OCI-M2 (cell line): Measurements from ENCODE around the gene BAG3.

Experiments
- DNase-seq: peaks from one replicate; lab custom pipeline; 2025; ENCODE audit not compliant: unreplicated experiment; lab: John Stamatoyannopoulos, UW

Gene BAG3

DNA sequence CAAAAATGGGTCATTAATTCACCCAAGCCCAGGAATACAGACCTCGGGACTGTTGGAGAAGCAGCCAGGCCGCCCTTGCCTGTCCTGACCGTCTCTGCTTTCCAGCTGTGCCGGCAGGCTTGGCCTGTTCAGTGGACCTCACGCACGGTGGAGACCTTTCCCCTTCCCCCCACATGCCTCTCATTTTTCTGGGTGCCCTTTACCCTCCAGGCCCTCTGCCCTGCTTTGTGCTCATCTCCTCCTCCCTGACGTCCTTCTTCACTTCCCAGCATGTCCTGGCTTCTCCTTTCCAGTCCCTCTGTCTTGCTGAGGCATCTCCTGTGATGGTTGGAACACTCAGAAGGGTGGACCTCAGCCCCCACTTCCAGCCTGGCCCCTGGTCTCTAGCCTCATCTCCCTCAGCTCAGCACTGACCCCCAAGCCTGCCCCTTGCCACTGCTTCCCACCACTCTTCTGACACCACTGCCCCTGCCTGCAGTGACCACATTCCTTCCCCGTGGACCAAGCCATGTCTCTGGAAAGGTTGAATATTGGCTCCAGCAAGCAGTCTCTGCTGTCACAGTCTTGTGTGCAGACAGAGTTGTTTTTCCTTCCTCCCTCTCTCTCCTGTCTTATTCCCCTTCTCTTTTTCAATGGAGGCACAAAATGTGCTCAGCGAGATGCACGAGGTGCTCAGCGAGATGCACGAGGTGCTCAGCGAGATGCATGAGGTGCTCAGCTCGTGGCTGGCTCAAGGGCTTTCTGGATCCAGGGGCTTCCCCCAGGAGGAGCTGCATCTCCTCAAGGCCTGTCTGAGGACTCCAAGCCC, 14.9 kb downstream of the BAG3 start:
- DNase-seq, result no peak

DNA sequence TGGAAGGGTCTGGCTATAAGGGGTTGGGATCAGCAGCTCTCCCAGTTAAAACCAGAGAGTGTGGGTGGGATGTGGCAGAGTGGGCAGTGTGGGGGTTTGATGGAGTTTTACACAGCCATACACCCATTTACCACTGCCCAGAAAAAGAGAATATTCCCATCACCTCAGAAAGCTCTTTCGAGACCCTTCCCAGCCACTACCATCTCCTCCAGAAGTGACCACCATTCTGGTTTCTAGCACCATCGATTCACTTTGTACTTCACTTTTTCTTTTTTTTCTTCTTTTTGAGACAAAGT, 15.5 kb downstream of the BAG3 start:
- no peak for DNase-seq

DNA sequence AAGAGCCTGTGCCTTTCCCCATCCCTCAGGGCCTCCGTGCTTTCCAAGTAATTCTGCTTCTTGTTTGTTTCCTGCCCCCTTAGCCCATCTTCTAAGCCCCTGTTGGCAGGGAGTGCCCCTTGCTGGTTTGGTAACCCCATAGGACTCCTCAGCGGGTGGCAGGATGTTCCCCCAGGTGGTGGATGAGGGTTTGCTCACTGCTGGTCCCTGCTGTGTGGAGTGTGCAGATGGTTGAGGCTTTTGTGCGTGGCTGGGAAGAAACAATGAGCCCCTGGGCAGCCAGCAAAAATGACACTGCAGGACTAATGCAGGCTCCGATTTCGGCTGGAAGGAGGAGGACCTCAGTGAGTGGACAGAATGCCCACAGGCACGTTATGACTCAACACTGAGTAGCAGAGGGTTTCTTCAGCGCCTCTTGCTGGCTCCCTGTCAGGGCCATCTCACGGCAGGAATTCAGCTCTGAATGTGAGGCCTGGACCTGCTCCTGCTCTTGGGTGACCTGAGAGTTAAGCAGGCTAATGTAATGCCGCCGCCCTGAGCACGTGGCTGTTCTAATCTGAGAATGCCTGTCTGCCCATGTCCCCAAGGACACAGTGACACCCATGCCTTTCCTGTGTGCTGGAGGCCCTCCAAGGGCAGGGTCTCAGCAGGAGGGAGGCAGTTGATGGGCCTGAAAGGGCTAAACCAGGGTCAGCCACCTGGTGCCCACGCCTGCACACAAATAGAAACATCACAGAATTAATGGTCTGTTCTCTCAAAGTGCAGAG, 16.6 kb downstream of the BAG3 start:
- DNase-seq, result no peak

DNA sequence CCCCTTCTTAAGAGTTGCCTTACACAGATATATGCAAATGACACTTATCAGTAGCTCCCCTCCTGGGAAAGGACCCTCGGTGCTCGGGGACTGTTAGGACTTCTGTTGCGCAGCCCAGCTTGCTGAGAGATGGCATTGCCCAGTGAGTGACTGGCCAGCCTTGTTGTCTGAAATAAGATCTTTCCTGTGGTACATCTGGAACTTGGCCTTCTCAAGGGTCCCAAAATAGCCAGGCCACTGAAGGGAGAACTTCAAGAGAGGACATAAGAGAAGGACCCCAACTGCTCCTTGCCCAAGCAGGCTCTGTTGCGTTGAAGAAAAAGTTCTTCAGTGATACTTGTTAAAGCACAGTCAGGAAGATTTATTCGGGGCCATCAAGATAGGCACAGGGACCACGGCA, 17.3 kb downstream of the BAG3 start:
- DNase-seq, result no peak

DNA sequence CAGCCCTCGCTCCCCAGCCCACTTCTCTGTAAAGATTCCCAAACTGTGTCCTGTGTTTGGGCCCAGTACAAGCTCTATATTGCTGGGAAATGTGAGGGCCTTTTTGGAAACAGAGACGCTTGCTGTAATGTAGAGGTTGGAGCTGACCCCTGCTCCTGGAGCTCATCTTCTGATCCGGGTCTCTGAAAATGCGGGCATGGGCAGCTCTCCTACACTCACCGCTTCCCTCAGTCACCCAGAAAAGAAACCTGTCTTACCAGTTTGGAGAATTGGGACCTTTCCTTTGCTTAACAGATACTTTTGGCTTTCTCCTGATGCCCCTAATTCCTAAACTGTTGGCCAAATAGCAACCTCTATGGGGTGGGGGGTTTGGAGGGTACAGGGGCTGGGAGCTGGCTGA, 18.2 kb downstream of the BAG3 start:
- DNase-seq, result no peak

DNA sequence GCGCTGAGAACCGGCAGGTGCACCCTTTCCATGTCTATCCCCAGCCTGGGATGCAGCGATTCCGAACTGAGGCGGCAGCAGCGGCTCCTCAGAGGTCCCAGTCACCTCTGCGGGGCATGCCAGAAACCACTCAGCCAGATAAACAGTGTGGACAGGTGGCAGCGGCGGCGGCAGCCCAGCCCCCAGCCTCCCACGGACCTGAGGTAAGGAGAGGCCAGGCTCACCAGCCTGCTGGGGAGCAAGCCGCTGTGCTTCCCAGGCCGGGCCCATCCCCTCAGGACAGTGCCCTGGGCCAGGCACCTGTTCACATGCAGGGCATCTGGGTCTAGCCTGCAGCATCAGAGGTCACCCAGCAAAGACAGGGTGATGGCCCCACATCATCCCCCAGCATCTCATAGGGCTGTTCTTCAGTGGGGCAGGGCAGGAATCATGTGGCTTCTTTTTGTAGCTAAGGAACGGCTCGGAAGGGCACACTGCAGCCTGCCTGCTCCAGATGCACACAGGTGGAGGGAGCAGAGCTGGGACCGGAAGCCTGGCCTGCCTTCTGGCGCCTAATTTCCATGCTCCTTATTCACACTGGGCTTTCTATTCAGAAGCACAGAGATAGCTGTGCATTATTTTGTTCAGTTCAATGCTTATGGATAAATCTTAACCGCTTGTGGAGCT, 18.9 kb downstream of the BAG3 start:
- DNase-seq, result no peak

DNA sequence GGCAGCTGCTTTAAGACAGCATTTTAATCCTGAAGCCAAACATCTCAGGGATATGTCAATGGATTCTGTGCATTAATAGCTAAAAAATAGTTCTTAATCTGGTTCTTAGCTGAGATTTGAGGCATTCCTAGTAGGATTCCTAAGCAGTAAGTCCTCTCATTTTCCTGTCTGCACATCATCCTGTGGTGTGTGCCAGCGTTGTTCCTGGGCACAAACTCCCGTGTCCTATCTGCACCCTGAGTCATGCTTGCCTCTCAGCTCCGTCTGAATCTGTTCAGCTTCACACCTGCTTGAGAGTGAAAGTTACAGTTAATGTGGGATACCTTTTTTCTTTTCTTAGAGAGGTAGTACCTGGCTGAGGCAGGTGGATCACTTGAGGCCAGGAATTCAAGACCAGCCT, 19.5 kb downstream of the BAG3 start:
- no peak for DNase-seq

DNA sequence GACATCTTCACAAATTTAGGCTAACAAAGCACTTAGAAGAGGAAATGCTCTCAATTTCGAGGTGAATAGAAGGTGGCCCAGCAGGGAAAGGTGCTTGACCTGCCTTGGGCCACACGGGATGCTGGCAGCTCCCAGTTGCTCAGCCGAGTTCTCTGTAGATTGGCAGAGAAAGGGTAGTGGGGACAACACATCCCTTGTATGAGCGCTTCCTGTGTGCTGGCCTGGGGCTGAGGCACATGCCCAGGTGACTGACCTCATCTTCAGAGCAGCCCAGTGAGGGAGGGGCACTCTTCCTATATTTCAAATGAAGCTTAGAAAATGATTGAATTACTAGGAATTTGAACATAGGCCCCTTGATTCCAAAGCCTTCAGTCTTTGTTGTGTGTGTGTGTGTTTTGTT, 20.2 kb downstream of the BAG3 start:
- no peak for DNase-seq

DNA sequence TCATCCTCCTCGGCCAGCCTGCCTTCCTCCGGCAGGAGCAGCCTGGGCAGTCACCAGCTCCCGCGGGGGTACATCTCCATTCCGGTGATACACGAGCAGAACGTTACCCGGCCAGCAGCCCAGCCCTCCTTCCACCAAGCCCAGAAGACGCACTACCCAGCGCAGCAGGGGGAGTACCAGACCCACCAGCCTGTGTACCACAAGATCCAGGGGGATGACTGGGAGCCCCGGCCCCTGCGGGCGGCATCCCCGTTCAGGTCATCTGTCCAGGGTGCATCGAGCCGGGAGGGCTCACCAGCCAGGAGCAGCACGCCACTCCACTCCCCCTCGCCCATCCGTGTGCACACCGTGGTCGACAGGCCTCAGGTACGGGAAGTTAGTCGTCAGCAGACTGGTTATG, 21.1 kb downstream of the BAG3 start:
- no peak for DNase-seq

DNA sequence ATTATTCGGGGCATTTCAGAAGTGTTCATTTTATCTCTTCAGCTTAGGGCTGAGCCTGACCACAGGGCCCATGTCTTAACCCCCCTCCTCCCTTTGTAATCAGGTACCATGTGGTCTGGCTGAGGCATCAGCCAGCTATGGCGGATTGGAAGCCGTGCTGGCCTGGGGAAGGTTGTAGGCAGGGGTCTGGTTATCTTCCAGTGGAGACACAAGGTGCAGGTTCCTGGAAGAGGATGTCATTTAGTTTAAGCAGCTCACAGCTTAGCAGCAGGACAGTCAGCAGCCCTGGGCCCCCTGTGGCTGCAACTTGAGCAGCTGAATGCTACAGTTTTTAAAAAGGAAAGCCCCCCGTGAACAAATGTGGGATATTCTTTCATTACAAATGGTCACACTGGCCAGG, 22.1 kb downstream of the BAG3 start:
- no peak for DNase-seq

DNA sequence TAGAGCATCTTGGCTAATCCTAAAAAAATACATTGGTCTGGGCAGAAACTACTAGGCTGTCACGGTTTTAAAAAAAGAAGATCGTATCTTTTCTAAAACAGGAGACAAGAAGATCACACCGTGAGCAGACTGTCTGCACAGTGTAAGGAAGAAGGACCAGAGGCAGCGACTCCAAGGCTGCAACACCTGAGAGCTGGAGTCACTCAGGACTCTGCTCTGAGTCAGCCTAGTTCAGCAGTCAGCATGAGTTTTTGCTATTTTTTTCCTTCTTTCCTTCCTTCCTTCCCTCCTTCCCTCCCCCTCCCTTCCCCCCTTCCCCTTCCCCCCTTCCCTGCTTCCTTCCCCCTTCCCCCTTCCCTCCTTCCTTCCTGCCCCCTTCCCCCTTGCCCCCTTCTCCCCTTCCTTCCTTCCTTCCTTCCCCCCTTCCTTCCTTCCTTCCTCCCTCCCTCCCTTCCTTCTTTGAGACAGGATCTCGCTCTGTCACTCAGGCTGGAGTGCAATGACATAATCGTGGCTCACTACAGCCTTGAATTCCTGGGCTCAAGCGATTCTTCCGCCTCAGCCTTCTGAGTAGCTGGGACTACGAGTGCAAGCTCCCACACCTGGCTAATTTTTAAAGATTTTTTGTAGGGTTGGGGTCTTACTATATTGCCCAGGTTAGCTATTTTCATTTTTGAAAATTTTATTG, 24.4 kb downstream of the BAG3 start:
- no peak for DNase-seq

DNA sequence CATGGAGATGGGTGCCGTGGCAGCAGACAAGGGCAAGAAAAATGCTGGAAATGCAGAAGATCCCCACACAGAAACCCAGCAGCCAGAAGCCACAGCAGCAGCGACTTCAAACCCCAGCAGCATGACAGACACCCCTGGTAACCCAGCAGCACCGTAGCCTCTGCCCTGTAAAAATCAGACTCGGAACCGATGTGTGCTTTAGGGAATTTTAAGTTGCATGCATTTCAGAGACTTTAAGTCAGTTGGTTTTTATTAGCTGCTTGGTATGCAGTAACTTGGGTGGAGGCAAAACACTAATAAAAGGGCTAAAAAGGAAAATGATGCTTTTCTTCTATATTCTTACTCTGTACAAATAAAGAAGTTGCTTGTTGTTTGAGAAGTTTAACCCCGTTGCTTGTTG, 25.9 kb downstream of the BAG3 start:
- no peak for DNase-seq

DNA sequence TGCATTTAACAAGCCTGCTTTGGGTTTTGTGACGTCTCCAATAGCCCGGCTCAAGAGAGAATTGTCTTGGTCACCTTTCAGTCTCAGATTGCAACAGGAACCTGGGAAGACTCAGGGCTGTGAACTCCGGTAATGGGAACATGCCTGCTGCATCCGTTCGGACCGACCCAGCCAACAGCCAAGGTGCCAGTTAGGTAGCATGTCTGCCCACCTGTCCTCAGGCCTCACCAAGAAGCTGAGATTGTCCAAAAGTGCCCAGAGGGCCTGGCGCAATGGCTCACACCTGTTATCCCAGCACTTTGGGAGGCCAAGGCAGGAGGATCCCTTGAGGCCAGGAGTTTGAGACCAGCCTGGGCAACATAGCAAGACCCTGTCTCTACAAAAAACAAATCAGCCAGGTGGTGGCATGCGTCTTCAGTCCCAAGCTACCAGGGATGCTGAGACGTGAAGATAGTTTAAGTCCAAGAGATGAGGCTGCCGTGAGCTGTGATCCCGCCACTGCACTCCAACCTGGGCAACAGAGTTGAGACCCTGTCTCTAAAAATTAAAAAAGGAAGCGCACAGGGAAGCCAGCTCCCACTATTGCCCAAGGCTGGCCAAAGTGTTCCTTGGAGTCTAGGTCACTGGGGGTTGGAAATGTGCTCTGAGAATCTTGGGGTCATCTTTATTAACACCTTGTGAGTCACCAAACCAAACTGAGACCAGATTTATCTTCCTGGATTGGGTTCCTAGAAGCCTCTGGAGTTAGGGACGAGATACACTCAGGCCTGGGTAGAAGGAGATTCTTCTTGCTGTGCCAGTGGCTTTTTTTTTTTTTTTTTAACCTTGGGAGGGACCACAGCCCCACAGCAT, 26.9 kb downstream of the BAG3 start:
- DNase-seq, result no peak

DNA sequence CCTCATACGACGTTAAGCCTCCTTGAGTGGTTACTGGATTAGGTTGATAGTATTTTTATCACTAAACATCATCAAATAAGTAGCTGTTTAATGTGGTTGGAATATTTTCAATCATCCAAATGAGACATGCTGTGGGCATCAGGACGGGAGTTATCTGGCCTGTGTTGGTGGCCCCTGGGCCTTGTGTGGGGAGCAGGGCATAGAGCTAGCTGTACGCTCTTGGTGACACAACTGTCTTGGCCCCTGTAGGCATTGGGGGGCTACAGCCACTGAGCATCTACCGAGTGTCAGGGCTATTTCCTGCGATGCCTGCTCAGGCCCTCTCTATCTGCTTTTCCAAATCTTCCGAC, 28.3 kb downstream of the BAG3 start:
- no peak for DNase-seq

DNA sequence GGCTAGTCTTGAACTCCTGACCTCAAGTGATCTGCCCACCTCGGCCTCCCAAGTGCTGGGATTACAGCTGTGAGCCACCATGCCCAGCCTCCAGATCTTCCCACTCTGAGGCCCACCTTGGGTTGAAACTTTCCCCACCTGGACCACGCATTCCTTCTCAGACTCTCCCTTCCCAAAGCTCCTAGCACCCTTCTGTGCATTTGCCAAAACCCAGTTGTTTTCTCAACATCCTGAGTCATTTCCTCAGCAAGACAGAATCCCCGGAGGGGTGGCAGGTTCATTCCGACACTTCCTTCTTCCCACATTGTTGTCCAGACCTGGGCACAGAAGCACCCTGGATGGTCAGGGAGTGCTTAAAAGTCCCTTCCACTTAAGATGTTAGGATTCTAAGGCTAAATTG, 28.9 kb downstream of the BAG3 start:
- no peak for DNase-seq

DNA sequence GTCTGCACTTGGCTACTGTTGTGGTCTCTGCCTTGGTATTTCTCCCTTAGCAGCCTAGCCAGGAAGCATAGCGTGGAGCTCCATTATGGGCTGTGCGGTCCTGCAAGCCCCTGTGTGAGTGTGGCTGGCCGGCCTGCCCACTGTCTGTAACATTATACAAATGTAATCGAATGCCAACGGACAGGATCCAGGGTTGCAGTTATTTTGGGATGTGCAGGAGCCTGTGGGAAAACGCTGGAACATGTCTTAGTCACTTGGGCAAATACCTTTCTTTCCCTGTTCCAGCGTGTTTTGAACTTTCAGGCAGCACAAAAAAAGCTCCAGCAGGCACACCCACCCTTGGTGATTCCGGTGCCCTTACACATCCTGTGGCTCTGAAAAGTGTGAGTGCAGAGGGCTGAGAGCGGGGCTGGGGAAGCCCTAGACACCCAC, 29.5 kb downstream of the BAG3 start:
- no peak for DNase-seq

DNA sequence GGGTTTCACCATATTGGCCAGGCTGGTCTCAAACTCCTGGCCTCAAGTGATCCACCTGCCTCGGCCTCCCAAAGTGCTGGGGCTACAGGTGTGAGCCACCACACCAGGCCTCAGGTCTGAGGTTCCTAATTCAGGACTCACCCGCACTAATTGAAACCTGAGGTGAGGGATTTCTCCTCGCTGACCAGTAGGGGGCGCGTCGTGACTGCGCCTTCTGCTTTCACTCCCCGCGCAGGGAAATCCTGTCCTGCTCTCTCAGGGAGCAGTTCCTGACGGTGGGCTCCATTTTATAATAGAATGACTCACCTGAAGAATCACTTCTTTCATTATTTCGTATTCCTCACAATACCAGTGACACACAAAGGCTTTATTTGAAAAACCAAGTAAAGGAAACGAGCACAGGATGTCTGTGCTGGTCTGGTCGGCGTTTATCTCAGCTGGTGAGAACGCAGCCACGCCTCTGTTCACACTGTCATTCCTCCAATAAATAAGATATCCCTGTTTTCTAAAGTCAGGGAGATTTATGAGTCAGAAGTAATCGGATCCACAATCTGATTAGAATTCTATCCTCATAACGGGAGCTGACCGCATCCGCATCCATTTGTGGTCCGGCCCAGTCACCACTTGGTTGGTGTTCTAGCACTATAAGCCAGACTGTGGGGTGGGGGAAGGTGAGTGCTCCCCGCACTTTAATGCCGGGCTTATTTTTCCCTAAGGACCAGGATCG, 35.4 kb downstream of the BAG3 start:
- DNase-seq, result no peak

DNA sequence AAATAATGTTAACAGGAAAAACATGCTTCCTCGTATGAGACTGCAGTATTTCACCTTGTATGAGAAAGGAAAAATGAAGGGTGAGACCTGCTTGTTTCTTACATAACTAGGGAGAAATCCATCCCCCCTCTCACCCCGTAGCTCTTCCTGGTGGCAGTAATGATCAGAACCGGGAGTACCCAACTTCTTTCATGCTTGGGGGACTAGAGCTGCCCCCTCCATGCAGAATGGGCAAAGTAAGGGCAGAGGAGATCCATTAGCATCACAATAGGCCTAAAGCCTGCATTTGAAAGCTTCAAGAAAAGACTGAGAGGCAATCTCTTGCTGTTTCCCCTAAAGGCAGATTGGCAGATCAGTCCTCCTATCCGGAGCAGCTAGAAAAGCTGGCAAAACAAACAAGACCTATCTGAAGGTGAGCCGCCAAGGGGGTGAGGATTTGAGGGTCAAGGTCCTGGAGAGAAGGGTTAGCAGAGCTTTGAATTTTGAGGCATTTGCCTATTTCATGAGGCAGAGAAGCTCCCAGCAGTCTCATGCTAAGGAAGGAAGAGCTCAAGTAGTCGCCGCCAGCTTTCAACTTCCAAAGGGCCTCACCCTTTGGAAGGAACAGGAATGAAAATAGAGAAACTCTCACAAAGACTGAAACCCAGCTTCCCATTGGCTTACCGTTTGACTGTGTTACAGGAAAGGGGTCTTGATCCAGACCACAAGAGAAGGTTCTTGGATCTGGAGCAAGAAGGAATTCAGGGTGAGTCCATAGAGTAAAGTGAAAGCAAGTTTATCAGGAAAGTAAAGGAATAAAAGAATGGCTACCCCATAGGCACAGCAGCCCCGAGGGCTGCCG, 36.2 kb downstream of the BAG3 start:
- no peak for DNase-seq

DNA sequence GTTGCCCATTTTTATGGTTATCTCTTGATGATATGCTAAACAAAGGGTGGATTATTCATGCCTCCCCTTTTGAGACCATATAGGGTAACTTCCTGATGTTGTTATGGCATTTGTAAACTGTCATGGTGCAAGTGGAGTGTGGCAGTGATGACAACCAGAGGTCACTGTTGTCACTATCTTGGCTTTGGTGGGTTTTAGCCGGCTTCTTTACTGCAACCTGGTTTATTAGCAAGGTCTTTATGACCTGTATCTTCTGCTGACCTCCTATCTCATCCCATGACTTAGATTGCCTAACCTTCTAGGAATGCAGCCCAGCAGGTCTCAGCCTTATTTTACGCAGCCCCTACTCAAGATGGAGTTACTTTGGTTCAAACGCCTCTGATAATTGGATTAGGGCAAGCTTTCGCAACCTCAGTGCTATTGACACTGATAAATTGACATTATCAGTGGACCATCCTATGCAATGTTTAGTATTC, 36.9 kb downstream of the BAG3 start:
- DNase-seq, result no peak
